Dedifferentiated amniotic fluid mesenchymal stem cell (primary cell): ENCODE measurements around the gene BCL11B.

Experiments used
- DNase-seq: peaks from one replicate; pipeline ENCODE4 v3.0.0-alpha.2; 2016; ENCODE audit errors: extremely low spot score

The BCL11B gene

GRCh38 chr14:99137001-99137700 is 134.8 kb downstream of the BCL11B start:
- DNase-seq: no peak

- no peak for DNase-seq
Observed at GRCh38 chr14:99136401-99136800, 135.6 kb downstream of the BCL11B start.

GRCh38 chr14:99136047-99136400 is 136.0 kb downstream of the BCL11B start:
- no peak for DNase-seq

GRCh38 chr14:99134516-99135046 is 137.4 kb downstream of the BCL11B start:
- DNase-seq: no peak

GRCh38 chr14:99133636-99134515 is 138.1 kb downstream of the BCL11B start:
- no peak for DNase-seq

- DNase-seq: no peak
Observed at GRCh38 chr14:99132821-99133635, 139.0 kb downstream of the BCL11B start.

GRCh38 chr14:99131632-99132271 is 140.2 kb downstream of the BCL11B start:
- DNase-seq: no peak

GRCh38 chr14:99129998-99130397 is 142.0 kb downstream of the BCL11B start:
- no peak for DNase-seq

- DNase-seq: no peak
Observed at GRCh38 chr14:99129211-99129696, 142.7 kb downstream of the BCL11B start.

GRCh38 chr14:99128185-99128584 is 143.8 kb downstream of the BCL11B start:
- DNase-seq: no peak

- no peak for DNase-seq
Observed at GRCh38 chr14:99127651-99128167, 144.3 kb downstream of the BCL11B start.

GRCh38 chr14:99125616-99126431 is 146.2 kb downstream of the BCL11B start:
- no peak for DNase-seq

- no peak for DNase-seq
Observed at GRCh38 chr14:99125113-99125512, 146.9 kb downstream of the BCL11B start.

- DNase-seq: no peak
Observed at GRCh38 chr14:99124482-99125105, 147.4 kb downstream of the BCL11B start.

GRCh38 chr14:99123208-99123870 is 148.7 kb downstream of the BCL11B start:
- no peak for DNase-seq

GRCh38 chr14:99122521-99123125 is 149.4 kb downstream of the BCL11B start:
- no peak for DNase-seq

GRCh38 chr14:99121319-99121875 is 150.6 kb downstream of the BCL11B start:
- no peak for DNase-seq

GRCh38 chr14:99120526-99121318 is 151.3 kb downstream of the BCL11B start:
- no peak for DNase-seq
